Fibroblast of villous mesenchyme (primary cell): ENCODE results near the gene LTN1. TPM values are rescaled to one million over a fixed set of nuclear protein-coding genes. Genes with fewer than 3 reads are reported as not detected.
A peak's percentile ranks its signal among the peaks of the same experiment; 100 is the strongest.

Experiments
- DNase-seq: peaks from one replicate; pipeline ENCODE4 v3.0.0-alpha.2; 2010; ENCODE audit warnings: low read depth
- H3K4me3 ChIP-seq: 2 replicates; pipeline ENCODE4 v1.5.1; 2011; ENCODE audit warnings: low read depth, mild to moderate bottlenecking, low read length
- total RNA-seq: library from RNA; depleted of rRNA; stranded (reverse); fragments of >200 nt; gene quantifications from 2 replicates; pipeline ENCODE4 v1.2.3, GENCODE V29; 2012
- TF ChIP-seq, protein P1 (sequence below): IDR thresholded peaks from 2 replicates; pipeline ENCODE4 v1.5.1; 2012; ENCODE audit warnings: low read depth, mild to moderate bottlenecking, low read length; ENCODE audit not compliant: insufficient read depth

Gene LTN1, protein sequence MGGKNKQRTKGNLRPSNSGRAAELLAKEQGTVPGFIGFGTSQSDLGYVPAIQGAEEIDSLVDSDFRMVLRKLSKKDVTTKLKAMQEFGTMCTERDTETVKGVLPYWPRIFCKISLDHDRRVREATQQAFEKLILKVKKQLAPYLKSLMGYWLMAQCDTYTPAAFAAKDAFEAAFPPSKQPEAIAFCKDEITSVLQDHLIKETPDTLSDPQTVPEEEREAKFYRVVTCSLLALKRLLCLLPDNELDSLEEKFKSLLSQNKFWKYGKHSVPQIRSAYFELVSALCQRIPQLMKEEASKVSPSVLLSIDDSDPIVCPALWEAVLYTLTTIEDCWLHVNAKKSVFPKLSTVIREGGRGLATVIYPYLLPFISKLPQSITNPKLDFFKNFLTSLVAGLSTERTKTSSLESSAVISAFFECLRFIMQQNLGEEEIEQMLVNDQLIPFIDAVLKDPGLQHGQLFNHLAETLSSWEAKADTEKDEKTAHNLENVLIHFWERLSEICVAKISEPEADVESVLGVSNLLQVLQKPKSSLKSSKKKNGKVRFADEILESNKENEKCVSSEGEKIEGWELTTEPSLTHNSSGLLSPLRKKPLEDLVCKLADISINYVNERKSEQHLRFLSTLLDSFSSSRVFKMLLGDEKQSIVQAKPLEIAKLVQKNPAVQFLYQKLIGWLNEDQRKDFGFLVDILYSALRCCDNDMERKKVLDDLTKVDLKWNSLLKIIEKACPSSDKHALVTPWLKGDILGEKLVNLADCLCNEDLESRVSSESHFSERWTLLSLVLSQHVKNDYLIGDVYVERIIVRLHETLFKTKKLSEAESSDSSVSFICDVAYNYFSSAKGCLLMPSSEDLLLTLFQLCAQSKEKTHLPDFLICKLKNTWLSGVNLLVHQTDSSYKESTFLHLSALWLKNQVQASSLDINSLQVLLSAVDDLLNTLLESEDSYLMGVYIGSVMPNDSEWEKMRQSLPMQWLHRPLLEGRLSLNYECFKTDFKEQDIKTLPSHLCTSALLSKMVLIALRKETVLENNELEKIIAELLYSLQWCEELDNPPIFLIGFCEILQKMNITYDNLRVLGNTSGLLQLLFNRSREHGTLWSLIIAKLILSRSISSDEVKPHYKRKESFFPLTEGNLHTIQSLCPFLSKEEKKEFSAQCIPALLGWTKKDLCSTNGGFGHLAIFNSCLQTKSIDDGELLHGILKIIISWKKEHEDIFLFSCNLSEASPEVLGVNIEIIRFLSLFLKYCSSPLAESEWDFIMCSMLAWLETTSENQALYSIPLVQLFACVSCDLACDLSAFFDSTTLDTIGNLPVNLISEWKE (N-terminal part only)
- total RNA-seq, result 30.0 and 45.8 TPM in 2 replicates

DNA sequence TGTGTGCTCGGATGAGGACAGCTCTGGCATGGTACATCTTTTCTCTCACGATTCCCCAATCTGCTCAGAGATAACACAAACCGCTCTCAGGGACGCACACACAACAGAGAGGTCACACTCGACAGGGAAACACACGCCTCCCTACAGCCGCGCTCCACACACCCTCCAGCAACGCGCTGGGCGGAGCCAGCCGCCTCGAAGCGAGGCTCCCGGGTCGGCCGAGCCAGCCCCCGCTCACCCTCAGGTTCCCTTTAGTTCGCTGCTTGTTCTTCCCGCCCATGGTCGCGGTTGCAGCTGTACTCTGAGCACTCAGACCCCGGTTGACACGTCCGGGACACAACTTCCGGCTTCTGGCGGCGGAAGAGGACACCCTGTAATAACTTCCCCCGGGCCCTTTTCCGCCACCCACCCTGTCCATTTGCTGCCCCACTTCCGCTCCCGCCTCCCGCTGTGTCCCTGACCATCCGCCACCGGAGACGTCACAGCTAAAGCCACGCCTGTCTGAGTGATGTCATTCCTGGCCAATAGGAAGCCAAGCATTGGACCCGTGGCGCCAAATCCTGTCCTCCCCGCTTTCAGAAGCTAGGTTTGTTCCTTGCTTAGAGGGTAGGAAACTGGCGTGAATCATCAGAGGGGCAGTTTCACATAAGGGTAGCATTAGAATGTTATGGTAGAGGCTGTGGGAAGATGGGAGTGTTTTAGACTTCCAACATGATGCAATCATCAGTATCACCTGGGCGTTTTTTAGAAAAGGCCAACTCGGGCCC lies at the start of gene LTN1:
TSS of gene LTN1 (minus strand) at position 352 of the 767 bp plus-strand sequence. CDS start at position 280, 72 bp downstream.
- TF ChIP-seq, protein P1, sequence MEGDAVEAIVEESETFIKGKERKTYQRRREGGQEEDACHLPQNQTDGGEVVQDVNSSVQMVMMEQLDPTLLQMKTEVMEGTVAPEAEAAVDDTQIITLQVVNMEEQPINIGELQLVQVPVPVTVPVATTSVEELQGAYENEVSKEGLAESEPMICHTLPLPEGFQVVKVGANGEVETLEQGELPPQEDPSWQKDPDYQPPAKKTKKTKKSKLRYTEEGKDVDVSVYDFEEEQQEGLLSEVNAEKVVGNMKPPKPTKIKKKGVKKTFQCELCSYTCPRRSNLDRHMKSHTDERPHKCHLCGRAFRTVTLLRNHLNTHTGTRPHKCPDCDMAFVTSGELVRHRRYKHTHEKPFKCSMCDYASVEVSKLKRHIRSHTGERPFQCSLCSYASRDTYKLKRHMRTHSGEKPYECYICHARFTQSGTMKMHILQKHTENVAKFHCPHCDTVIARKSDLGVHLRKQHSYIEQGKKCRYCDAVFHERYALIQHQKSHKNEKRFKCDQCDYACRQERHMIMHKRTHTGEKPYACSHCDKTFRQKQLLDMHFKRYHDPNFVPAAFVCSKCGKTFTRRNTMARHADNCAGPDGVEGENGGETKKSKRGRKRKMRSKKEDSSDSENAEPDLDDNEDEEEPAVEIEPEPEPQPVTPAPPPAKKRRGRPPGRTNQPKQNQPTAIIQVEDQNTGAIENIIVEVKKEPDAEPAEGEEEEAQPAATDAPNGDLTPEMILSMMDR, result no peak
- H3K4me3 ChIP-seq, result peak within 1 kb of the TSS; percentile 97
- peak; percentile 100 for DNase-seq

DNA sequence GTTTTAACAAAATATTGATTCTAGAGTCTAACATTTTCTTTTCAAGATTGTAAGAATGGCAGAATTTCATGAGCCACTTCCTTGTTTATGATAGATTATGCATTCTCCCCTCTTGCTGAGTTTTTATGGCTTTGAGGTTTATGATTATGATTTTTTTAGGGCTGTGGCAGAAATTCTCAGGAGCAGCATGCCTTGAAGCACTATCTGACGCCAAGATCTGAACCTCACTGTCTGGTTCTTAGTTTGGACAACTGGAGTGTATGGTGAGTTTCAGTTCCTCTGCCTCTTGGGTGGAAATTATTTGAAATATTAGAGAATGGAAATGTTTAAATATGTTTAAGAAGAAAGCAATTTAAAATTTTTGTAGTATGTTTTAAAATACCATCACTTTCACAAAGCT lies 42.0 kb upstream of the LTN1 start:
- H3K4me3 ChIP-seq, result no peak overlapping the region
- peak; percentile 75 for DNase-seq
- TF ChIP-seq, protein P1, result no peak

DNA sequence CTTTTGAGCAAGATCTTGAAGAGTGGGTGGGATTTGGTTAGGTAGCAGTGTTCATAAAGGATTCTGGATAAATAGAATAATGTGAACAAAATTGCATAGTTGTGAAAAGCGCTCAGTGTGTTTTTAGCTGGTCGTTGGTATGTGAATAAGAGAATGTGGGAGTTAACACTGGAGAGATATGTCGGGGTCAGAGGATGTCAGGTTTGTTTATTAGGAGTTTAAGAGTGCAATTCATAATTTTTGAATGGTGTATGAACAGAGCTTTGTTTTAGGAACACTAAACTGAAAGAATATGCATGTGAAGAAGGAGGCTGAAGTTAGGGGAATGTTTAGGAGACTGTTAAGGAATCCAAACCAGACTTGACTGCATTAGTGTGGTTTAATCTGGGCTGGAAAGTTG lies 41.2 kb upstream of the LTN1 start:
- TF ChIP-seq, protein P1, result no peak
- H3K4me3 ChIP-seq, result no peak overlapping the region
- peak; percentile 36 for DNase-seq

DNA sequence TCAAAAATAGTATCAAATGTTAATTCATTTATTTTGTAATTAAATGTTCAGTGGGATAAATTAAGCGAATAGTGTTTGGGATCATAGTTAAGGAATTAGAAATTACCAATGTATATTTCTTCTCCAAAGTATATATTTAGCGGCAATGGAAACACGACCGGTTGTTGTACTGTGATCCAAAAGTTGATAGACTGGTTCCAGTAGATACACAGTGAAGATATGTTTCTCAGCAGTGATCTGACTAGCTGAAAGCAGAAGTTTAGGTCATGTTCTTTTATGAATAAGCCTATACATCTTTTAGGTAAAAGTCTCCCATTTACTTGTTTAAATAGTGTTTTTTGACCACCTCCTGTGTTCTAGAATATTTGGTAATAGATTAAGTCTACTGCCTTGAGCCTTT lies 40.6 kb upstream of the LTN1 start:
- H3K4me3 ChIP-seq, result no peak overlapping the region
- TF ChIP-seq, protein P1, result no peak
- no peak for DNase-seq

DNA sequence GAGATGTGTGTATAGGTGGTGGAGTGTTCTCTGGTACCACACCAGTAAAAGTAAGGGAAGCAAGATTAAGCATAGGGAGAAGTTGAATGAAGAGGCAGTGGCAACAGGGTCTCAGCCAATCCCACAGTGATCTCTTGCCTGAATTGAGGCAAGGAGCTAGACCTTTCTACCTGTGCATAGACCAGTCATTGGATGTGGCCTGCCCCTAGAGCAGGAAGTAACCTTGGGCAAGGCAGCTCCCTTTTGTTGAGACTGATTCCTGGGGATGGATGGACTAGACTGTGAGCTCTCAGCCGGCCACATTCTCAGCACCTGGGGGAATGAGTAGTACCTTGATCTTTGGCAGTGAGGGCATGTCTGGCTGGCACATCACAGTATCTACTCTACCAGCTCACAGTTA lies 38.2 kb upstream of the LTN1 start:
- no peak overlapping the region for H3K4me3 ChIP-seq
- TF ChIP-seq, protein P1, result no peak
- DNase-seq, result no peak

DNA sequence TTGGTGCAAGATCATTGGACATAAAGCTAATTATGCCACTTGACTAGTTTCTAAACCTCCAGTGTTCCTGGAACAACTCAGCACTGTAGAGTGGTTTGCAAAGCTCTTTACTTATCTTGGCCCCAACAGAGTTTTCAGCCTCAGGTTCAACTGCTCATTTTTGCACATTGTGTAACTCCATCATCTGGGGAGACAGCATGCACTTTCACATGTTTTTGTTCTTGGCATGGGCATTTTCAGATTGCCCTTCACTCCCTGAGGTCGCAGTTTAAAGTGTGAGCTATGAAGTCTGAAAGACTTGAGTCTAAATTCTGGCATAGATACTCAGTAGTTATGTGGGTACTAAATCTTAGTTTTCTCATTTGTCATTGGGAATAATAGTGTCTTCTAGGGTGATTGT lies 36.8 kb upstream of the LTN1 start:
- no peak for DNase-seq
- no peak overlapping the region for H3K4me3 ChIP-seq
- TF ChIP-seq, protein P1, result no peak
